ENCODE measurements around the gene RTKN.
"Not testable (repeated sequence)": the region's sequence is repeated elsewhere in the genome, so short reads cannot be mapped to it uniquely, and the experiment has no call there.

Gene RTKN

DNA sequence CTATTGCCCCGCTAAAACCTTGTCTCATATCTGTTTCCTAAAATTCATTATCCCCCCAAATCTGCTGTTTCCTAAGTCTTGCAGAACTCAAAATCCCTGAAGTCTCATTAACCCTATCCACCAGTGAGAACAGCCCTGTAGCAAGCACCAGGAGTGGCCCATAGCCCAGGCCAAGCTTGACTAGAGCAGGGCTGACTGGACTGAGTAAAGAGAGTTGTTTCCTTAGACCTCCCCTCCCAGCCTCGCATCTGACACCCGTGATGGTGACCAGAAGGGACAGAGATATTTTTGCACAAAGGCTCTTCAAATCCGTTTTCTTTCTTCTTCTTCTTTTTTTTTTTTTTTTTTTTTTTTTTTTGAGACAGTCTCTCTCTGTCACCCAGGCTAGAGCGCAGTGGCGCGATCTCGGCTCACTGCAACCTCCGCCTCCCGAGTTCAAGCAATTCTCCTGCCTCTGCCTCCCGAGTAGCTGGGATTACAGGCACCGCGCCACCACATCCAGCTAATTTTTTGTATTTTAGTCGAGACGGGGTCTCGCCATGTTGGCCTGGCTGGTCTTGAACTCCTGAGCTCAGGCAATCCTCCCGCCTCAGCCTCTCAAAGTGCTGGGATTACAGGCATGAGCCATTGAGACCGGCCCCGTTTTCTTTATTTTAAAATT lies 21.2 kb downstream of the RTKN start:
- Histone ChIP-seq H3K9ac (ENCODE audit: low read length) (peak overlapping the region; percentile 75), H3K4me1 (ENCODE audit: control insufficient read depth, insufficient read depth, low read length) (peaks cover 18% of the 10 kb centered on the region), H3K4me3 (ENCODE audit: low read length) (peak overlapping the region; percentile 91)
- not testable (repeated sequence) for H3K27me3 ChIP-seq (replicated peaks; ENCODE audit: control insufficient read depth, insufficient read depth, low read length); H3K9me3 ChIP-seq (ENCODE audit: control insufficient read depth, low read length); DNase-seq (ENCODE audit: low read depth); H3K36me3 ChIP-seq (ENCODE audit: control insufficient read depth, insufficient read depth, low read length, severe bottlenecking)

- Histone ChIP-seq H3K4me1 (ENCODE audit: control insufficient read depth, insufficient read depth, low read length) (peaks cover 22% of the 10 kb centered on the region), H3K9me3 (ENCODE audit: control insufficient read depth, low read length) (no peaks in the 10 kb centered on the region), H3K4me3 (ENCODE audit: low read length) (no peak overlapping the region), H3K36me3 (ENCODE audit: control insufficient read depth, insufficient read depth, low read length, severe bottlenecking) (no peaks in the 10 kb centered on the region), H3K9ac (ENCODE audit: low read length) (no peak overlapping the region), H3K27me3 (replicated peaks; ENCODE audit: control insufficient read depth, insufficient read depth, low read length) (no peaks in the 10 kb centered on the region)
- DNase-seq (ENCODE audit: low read depth) = no peak
Measured at GRCh38 chr2:74420006-74420405, 21.7 kb downstream of the RTKN start.

- no peaks in the 10 kb centered on the region for H3K9me3 ChIP-seq (ENCODE audit: control insufficient read depth, low read length)
- H3K27me3 ChIP-seq (replicated peaks; ENCODE audit: control insufficient read depth, insufficient read depth, low read length) = no peaks in the 10 kb centered on the region
- DNase-seq (ENCODE audit: low read depth) = no peak
- H3K36me3 ChIP-seq (ENCODE audit: control insufficient read depth, insufficient read depth, low read length, severe bottlenecking) = no peaks in the 10 kb centered on the region
- H3K9ac ChIP-seq (ENCODE audit: low read length) = no peak overlapping the region
- H3K4me3 ChIP-seq (ENCODE audit: low read length) = no peak overlapping the region
- H3K4me1 ChIP-seq (ENCODE audit: control insufficient read depth, insufficient read depth, low read length) = peaks cover 28% of the 10 kb centered on the region
Measured at GRCh38 chr2:74419345-74419744, 22.4 kb downstream of the RTKN start.

DNA sequence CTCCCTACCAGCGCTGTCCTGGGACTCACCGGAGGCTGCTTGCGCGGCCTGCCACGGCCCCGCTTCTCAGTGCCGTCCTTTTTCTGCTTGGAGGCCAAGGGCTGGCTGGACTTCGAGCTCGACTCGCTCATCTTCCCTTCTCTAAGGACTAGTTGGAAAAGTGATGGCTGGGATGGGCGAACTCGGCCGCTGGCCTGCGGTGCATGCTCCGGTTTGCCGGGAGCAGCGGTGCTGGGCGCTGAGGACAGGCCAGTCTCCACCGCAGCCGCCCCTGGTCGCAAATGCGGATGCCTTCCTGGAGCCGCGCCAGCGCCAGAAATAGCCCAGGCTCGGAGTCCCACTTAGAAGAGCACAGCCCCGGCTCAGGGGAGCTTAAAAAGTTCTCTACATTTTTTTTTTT lies 23.4 kb downstream of the RTKN start:
- Histone ChIP-seq H3K36me3 (ENCODE audit: control insufficient read depth, insufficient read depth, low read length, severe bottlenecking) (no peaks in the 10 kb centered on the region), H3K27me3 (replicated peaks; ENCODE audit: control insufficient read depth, insufficient read depth, low read length) (no peaks in the 10 kb centered on the region), H3K4me3 (ENCODE audit: low read length) (no peak overlapping the region), H3K4me1 (ENCODE audit: control insufficient read depth, insufficient read depth, low read length) (peaks cover 30% of the 10 kb centered on the region), H3K9me3 (ENCODE audit: control insufficient read depth, low read length) (no peaks in the 10 kb centered on the region), H3K9ac (ENCODE audit: low read length) (no peak overlapping the region)
- DNase-seq (ENCODE audit: low read depth) = no peak

DNA sequence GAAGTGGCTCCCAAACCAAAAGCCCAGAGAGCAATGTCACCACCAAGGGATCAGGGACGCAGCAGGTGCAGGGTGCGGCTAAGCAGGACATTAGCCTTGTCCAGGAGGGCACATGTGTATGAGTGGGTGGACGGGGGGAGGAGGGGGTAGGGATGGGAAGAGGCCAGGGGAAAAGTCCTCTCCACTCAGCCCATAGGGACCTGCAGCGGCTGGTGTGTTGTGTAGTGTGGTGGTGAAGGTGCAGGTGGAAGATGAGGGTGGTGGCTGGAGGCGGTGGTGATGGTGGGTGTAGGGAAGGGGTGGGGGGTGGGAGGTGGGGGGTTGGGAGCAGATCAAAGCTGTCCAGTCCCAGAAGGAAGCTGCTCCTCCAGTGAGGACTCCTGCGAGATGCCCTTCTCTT lies 24.0 kb downstream of the RTKN start:
- Histone ChIP-seq H3K4me1 (ENCODE audit: control insufficient read depth, insufficient read depth, low read length) (peaks cover 30% of the 10 kb centered on the region), H3K36me3 (ENCODE audit: control insufficient read depth, insufficient read depth, low read length, severe bottlenecking) (no peaks in the 10 kb centered on the region), H3K9ac (ENCODE audit: low read length) (no peak overlapping the region), H3K27me3 (replicated peaks; ENCODE audit: control insufficient read depth, insufficient read depth, low read length) (no peaks in the 10 kb centered on the region), H3K9me3 (ENCODE audit: control insufficient read depth, low read length) (no peaks in the 10 kb centered on the region), H3K4me3 (ENCODE audit: low read length) (no peak overlapping the region)
- no peak for DNase-seq (ENCODE audit: low read depth)

- Histone ChIP-seq H3K9ac (ENCODE audit: low read length) (no peak overlapping the region), H3K27me3 (replicated peaks; ENCODE audit: control insufficient read depth, insufficient read depth, low read length) (no peaks in the 10 kb centered on the region)
Measured at GRCh38 chr2:74417197-74417596, 24.5 kb downstream of the RTKN start.

DNA sequence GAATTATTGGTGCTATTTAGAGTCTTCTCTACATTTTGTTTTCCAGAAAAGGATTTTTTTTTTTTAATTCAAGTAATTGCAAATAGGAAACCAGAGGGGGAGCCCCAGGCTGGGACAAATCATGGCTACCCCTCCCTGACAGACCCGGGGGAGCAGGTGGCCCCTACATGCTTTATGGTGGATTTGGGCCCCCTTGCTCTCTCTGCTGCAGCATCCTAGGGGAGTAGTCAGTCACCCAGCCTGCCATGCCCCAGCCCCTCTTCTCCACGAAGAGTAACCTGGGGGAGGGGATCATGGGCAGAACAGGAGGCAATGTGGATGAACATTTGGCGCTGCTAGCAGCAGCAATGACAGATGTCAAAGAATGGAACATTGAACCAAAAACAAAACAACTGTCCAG lies 25.0 kb downstream of the RTKN start:
- H3K27me3 ChIP-seq (replicated peaks; ENCODE audit: control insufficient read depth, insufficient read depth, low read length) = no peaks in the 10 kb centered on the region
- peaks cover 25% of the 10 kb centered on the region for H3K4me1 ChIP-seq (ENCODE audit: control insufficient read depth, insufficient read depth, low read length)
- DNase-seq (ENCODE audit: low read depth) = no peak
- H3K9ac ChIP-seq (ENCODE audit: low read length) = no peak overlapping the region
- H3K9me3 ChIP-seq (ENCODE audit: control insufficient read depth, low read length) = no peaks in the 10 kb centered on the region
- H3K36me3 ChIP-seq (ENCODE audit: control insufficient read depth, insufficient read depth, low read length, severe bottlenecking) = no peaks in the 10 kb centered on the region
- H3K4me3 ChIP-seq (ENCODE audit: low read length) = no peak overlapping the region

More at GRCh38 chr2:74417197-74417596, 24.5 kb downstream of the RTKN start:
- Histone ChIP-seq H3K9me3 (ENCODE audit: control insufficient read depth, low read length) (no peaks in the 10 kb centered on the region), H3K4me1 (ENCODE audit: control insufficient read depth, insufficient read depth, low read length) (peaks cover 29% of the 10 kb centered on the region), H3K36me3 (ENCODE audit: control insufficient read depth, insufficient read depth, low read length, severe bottlenecking) (no peaks in the 10 kb centered on the region), H3K4me3 (ENCODE audit: low read length) (no peak overlapping the region)
- DNase-seq (ENCODE audit: low read depth) = no peak

- Histone ChIP-seq H3K9ac (ENCODE audit: low read length) (peak overlapping the region; percentile 83), H3K27me3 (replicated peaks; ENCODE audit: control insufficient read depth, insufficient read depth, low read length) (no peaks in the 10 kb centered on the region), H3K9me3 (ENCODE audit: control insufficient read depth, low read length) (no peaks in the 10 kb centered on the region), H3K36me3 (ENCODE audit: control insufficient read depth, insufficient read depth, low read length, severe bottlenecking) (no peaks in the 10 kb centered on the region), H3K4me1 (ENCODE audit: control insufficient read depth, insufficient read depth, low read length) (peaks cover 17% of the 10 kb centered on the region), H3K4me3 (ENCODE audit: low read length) (peak overlapping the region; percentile 82)
- no peak for DNase-seq (ENCODE audit: low read depth)
Measured at GRCh38 chr2:74415762-74416395, 25.9 kb downstream of the RTKN start.

GRCh38 chr2:74414881-74415761 lies 26.6 kb downstream of the RTKN start:
- Histone ChIP-seq H3K9ac (ENCODE audit: low read length) (peak overlapping the region; percentile 83), H3K4me3 (ENCODE audit: low read length) (peak overlapping the region; percentile 82), H3K36me3 (ENCODE audit: control insufficient read depth, insufficient read depth, low read length, severe bottlenecking) (no peaks in the 10 kb centered on the region), H3K4me1 (ENCODE audit: control insufficient read depth, insufficient read depth, low read length) (peaks cover 16% of the 10 kb centered on the region), H3K9me3 (ENCODE audit: control insufficient read depth, low read length) (no peaks in the 10 kb centered on the region), H3K27me3 (replicated peaks; ENCODE audit: control insufficient read depth, insufficient read depth, low read length) (no peaks in the 10 kb centered on the region)
- DNase-seq (ENCODE audit: low read depth) = no peak

DNA sequence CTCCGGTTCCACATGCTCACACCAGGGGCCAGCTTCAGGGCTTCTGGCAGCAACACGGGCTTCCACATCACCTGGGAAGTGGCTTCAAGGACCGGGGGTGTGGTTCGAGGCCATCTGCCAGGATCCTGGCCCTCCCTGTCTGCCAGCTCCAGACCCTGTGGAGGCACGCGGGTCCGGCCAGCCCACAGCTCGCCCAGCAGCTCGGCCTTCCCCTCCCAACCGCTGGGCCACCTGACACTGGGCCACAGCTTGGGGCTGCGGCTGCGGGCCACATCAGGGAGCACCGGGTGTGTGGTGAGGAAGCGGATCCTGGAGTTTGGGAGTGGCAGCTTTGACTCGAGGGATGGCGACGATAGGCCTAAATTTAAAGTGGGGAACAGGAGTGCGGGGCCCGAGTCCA lies 27.3 kb downstream of the RTKN start:
- DNase-seq (ENCODE audit: low read depth) = no peak
- Histone ChIP-seq H3K27me3 (replicated peaks; ENCODE audit: control insufficient read depth, insufficient read depth, low read length) (no peaks in the 10 kb centered on the region), H3K4me1 (ENCODE audit: control insufficient read depth, insufficient read depth, low read length) (peaks cover 16% of the 10 kb centered on the region), H3K9ac (ENCODE audit: low read length) (peak overlapping the region; percentile 83), H3K4me3 (ENCODE audit: low read length) (peak overlapping the region; percentile 82), H3K36me3 (ENCODE audit: control insufficient read depth, insufficient read depth, low read length, severe bottlenecking) (no peaks in the 10 kb centered on the region), H3K9me3 (ENCODE audit: control insufficient read depth, low read length) (no peaks in the 10 kb centered on the region)

DNA sequence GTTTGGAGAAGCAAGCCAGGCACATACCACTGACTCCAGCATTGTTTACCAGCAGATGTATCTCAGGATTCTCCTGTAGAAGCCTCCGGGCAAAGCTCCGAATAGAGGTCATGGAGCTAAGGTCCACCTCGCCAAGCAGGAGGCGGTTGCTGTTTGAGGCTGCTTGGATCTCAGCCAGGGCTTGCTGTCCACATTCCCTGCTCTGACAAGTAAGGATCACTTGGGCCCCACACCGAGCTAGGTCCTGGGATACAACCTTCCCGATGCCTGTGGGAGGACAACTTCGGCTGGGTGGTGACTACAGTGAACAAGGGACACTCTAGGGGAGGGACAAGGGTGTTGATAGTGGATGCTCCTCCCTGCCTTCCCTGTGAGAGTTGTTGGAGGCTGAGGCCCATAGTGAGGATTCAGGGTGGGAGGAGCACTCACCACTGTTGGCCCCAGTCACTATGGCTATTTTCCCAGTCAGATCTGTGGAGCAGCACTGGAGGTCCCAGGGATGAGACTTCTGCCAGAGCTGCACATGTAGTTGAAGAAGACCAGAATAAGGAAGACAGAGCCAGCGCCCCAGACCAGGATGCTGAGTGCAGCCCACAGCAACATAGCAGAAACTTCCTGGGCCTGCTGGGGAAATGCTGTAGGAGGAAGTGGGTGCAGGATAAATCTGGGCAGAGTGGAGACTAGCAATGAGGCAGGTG lies 28.6 kb downstream of the RTKN start:
- DNase-seq (ENCODE audit: low read depth) = no peak
- Histone ChIP-seq H3K4me1 (ENCODE audit: control insufficient read depth, insufficient read depth, low read length) (peaks cover 16% of the 10 kb centered on the region), H3K4me3 (ENCODE audit: low read length) (no peak overlapping the region)

More for the DNA sequence above, 28.6 kb downstream of the RTKN start:
- Histone ChIP-seq H3K36me3 (ENCODE audit: control insufficient read depth, insufficient read depth, low read length, severe bottlenecking) (no peaks in the 10 kb centered on the region), H3K9ac (ENCODE audit: low read length) (no peak overlapping the region), H3K27me3 (replicated peaks; ENCODE audit: control insufficient read depth, insufficient read depth, low read length) (no peaks in the 10 kb centered on the region), H3K9me3 (ENCODE audit: control insufficient read depth, low read length) (no peaks in the 10 kb centered on the region)

Measured in adipocyte (in vitro differentiated cells).